GM12801 (cell line): ENCODE measurements around the gene PTPRC.

Source experiments
- TF ChIP-seq, protein P1 (sequence below): IDR thresholded peaks from one replicate; pipeline ENCODE4 v1.5.1; 2011; ENCODE audit warnings: control low read depth; ENCODE audit not compliant: insufficient read length; ENCODE audit errors: extremely low read depth

PTPRC gene

DNA sequence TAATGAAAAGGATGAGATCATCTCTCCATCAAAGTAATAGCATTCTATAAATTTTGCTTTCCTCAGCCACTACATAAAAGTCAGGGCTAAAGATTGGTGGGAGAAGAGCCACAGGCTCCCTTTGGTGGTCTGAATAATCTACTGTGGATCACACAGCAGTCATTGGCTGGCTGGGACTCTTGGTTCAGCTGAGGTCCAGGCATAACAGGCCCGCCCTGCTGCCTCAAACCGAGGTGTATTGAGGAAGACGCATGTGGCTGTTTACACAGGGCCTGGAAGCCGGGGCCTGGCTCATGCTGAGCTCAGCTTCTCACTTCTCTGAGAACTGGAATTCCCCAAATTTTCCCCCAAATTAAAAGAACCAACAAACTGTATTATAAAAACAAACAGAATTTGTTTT lies 139.2 kb downstream of the PTPRC start:
- TF ChIP-seq, protein P1, sequence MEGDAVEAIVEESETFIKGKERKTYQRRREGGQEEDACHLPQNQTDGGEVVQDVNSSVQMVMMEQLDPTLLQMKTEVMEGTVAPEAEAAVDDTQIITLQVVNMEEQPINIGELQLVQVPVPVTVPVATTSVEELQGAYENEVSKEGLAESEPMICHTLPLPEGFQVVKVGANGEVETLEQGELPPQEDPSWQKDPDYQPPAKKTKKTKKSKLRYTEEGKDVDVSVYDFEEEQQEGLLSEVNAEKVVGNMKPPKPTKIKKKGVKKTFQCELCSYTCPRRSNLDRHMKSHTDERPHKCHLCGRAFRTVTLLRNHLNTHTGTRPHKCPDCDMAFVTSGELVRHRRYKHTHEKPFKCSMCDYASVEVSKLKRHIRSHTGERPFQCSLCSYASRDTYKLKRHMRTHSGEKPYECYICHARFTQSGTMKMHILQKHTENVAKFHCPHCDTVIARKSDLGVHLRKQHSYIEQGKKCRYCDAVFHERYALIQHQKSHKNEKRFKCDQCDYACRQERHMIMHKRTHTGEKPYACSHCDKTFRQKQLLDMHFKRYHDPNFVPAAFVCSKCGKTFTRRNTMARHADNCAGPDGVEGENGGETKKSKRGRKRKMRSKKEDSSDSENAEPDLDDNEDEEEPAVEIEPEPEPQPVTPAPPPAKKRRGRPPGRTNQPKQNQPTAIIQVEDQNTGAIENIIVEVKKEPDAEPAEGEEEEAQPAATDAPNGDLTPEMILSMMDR = no peak

DNA sequence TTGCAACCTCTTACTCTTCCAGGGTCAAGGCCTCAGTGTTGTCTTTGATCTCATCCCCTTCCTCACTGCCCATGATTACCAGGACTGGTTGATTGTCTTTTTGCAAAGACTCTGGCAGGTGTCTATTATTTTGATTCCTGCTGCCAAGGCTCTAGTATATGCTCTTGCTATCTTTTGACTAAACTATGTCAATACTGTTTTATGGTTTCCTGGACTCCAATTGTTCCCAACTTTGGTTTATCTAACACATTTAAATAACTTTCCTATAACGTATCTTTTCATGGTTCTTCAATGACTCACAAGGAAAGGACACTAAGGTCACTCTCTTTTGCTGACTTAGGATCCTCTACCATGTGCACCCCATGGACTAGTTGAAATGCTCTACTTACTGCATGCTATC lies 141.5 kb downstream of the PTPRC start:
- TF ChIP-seq, protein P1 = no peak

DNA sequence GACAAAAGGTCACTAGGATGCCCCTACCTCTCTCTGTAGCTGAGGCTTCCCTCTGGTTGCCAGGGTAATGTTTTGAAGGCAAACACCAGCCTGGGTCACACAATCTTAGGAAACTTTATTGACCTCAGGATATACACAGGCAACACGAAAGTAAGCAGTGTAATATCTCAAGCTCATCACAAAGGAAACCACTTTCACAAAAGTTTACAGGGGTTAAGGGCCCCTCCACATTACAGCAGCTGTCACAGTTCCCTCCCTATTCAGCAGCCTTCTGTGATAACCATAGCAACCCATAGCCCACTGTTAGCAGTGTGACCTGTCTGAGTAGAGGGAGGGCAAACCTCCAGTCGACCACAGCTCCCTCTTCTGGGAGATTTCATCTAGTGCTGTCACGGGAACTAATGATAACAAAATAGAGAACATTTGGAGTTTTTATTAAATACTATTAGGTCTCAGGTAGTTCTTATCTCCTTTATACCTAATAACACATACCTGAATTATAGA lies 149.8 kb downstream of the PTPRC start:
- TF ChIP-seq, protein P1 = no peak

DNA sequence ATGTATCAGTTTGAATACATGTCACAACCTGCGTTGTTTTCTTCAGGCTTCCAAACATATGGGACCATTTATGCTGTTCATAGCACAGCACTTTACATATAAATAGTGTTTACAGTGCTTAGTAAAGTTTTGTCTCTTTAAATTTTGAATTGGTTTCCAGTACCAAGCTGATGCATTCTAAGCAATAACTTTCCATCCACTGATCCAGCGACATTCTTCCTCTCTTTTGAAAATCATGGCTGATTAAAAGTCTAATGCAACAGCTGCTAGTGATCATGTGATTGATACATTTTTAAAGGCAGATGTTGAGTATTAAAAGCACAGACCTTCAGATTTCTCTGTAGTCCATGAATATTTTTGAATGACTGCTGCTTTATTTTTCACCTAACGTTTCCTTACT lies 154.9 kb downstream of the PTPRC start:
- TF ChIP-seq, protein P1 = no peak

DNA sequence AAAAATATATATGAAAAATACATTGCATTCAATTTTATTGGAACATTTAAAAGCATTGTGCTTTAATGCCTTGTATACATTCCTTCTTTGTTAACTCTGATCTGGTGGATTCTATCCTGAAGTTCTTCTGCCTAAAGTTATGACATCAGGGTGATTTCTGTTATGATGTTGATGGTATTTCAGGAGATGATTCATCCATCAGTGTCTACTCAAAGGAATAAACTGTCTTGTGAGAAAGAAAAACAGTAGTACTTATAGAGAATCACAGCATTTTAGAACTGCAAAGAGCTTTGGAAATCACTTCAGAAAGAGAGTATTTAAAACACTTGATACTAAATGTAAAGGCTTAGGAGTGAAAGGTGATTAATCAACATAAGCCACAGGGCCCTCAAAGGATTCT lies 155.7 kb downstream of the PTPRC start:
- TF ChIP-seq, protein P1 = no peak

DNA sequence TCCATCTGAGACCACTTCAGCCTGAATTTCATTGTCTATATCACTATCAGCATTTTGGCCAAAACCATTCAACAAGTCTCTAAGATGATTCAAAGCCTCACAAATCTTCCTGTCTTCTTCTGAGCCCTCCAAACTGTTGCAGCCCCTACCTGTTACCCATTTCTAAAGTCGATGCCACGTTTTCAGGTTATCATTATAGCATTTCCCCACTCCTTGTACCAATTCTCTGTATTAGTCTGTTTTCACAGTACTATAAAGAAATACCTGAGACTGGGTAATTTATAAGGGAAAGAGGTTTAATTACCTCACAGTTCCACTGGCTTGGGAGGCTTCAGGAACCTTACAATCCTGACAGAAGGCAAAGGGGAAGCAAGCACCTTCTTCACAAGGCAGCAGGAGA lies 158.8 kb downstream of the PTPRC start:
- TF ChIP-seq, protein P1 = no peak

DNA sequence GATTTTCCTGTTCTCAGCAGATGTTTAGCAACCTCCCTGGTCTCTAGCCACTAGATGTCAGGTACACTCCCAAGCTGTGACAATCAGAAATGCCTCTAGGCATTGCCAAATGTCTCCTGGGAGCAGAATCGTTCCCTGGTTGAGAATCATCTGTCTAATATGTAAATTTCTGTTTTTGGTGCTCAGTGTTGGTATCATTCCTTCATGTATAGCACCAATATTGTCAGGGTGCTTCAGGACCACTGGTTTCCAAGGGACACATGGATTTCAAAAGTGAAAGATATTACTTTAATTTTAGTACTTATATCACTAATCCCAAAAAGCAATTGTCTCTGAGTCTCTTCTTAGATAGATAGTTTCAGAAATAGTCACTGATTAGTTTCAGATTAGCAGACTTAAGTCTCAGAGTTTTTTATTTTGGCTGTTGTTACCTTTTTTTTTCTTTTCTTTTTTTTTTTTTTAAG lies 160.1 kb downstream of the PTPRC start:
- TF ChIP-seq, protein P1 = no peak
